ENCODE measurements around the gene GRM7. TPM values are rescaled to one million over a fixed set of nuclear protein-coding genes. Genes with fewer than 3 reads are reported as not detected.

Gene GRM7
- total RNA-seq, 4 donors from 2014 or later: 0.39 TPM; not detected in 3

DNA sequence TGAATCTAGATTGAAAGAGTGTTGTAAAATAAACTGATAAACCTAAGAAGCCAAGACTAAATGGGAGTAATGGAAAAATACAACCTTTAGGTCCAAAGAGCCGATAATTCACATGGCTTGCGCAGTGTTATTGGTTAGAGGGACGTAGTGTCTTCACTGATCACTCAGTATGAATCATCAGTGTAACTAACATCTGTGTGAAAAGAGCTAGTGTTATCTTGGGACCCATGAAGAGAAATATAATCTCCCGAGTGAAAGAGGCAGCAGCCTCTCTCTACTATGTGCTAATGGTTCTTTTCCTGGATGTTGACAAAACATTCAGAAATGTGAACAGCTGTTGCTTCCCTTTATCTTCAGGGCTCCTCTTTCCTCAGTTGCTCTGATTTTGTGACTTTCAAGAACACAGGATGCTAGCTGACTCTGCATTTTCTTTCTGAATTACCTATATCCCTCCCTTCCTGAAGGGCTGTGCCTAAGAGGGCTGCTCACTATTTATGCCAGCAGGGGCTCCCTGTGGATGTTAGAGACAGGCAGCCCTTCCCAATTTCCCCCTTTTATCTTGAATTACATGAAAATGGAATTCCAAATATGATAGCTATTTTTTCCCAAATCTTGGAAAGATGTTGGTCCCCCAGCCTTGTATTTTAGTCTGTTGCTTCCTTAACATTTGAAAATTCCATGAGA lies 128.8 kb downstream of the GRM7 start:
- H3K27ac ChIP-seq (replicated peaks in 1 of 4): no peak overlapping the region
- no peaks in the 10 kb centered on the region for H3K36me3 ChIP-seq
- H3K9me3 ChIP-seq: no peaks in the 10 kb centered on the region
- no peak for DNase-seq (ENCODE audit: extremely low spot score)
- H3K4me3 ChIP-seq: no peak overlapping the region
- H3K27me3 ChIP-seq: no peaks in the 10 kb centered on the region
- WGBS: 81% methylated on average over 4 of the region's 4 CpGs
- no peaks in the 10 kb centered on the region for H3K4me1 ChIP-seq
- intact Hi-C loops (cut with DNase I): no loop called here
- TF ChIP-seq POLR2AphosphoS5 (IDR thresholded peaks at IDR 0.05) (no peak), POLR2A (IDR thresholded peaks at IDR 0.05; ENCODE audit: low read depth) (no peak), EP300 (IDR thresholded peaks at IDR 0.05) (no peak)
- TF ChIP-seq, protein P1, sequence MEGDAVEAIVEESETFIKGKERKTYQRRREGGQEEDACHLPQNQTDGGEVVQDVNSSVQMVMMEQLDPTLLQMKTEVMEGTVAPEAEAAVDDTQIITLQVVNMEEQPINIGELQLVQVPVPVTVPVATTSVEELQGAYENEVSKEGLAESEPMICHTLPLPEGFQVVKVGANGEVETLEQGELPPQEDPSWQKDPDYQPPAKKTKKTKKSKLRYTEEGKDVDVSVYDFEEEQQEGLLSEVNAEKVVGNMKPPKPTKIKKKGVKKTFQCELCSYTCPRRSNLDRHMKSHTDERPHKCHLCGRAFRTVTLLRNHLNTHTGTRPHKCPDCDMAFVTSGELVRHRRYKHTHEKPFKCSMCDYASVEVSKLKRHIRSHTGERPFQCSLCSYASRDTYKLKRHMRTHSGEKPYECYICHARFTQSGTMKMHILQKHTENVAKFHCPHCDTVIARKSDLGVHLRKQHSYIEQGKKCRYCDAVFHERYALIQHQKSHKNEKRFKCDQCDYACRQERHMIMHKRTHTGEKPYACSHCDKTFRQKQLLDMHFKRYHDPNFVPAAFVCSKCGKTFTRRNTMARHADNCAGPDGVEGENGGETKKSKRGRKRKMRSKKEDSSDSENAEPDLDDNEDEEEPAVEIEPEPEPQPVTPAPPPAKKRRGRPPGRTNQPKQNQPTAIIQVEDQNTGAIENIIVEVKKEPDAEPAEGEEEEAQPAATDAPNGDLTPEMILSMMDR (IDR thresholded peaks at IDR 0.05): no peak

DNA sequence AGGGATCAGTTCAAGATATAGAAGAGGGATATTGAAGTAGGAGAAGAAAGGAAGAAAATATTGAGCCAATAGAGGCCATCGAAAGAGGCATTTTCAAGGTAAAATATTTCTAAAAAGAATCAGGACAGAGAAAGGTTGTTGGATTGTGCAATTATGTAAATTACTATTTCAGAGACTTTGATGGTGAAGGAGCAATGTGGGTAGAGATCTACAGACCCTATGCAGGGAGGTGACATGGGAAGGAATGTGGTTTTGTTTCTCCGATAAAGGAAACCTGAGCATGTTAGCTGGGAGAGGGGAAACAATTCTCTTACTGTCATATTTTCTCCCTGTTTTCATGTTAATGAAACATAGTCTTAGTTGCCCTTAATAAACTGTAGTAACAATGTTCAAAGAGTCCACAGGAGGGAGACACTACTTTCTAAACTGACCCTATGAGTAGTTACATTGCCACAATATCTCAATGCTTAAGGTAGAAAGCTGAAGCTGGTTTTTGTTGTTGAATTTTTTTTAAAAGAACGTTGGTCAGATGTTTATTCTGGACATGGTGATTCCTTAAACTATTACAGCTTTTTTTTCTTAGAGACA lies 133.3 kb downstream of the GRM7 start:
- Histone ChIP-seq H3K36me3 (no peaks in the 10 kb centered on the region), H3K4me1 (no peaks in the 10 kb centered on the region), H3K27me3 (no peaks in the 10 kb centered on the region), H3K27ac (replicated peaks in 1 of 4) (no peak overlapping the region), H3K9me3 (no peaks in the 10 kb centered on the region), H3K4me3 (no peak overlapping the region)
- intact Hi-C loops (cut with DNase I): no loop called here
- TF ChIP-seq EP300 (IDR thresholded peaks at IDR 0.05): no peak
- TF ChIP-seq, protein P1 (IDR thresholded peaks at IDR 0.05): peak in 1 of 3 experiments; percentile 30
- 68% methylated on average over 3 of the region's 3 CpGs for WGBS
- DNase-seq (ENCODE audit: extremely low spot score): no peak

DNA sequence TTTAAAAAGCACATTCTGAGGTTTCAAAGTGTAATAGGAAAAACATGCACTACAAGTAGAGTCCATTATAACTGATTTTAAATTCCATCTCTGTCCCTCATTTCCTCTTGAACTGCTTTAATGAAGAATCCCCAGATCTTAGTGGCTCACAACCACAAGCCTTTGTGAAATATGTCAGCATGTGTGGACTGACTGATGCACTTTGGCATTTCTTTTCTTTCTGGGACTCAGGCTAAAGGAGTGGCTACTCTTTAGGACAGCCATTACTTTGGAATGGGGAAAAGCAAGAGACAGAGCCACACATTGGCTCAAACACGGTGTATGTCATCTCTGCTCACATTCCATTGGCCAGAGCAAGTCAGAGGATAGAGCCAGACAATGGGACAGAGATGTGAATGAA lies 139.6 kb downstream of the GRM7 start:
- no peaks in the 10 kb centered on the region for H3K27me3 ChIP-seq
- intact Hi-C loops (cut with DNase I): no loop called here
- H3K9me3 ChIP-seq: no peaks in the 10 kb centered on the region
- H3K4me3 ChIP-seq: no peak overlapping the region
- H3K36me3 ChIP-seq: no peaks in the 10 kb centered on the region
- H3K27ac ChIP-seq (replicated peaks in 1 of 4): no peak overlapping the region
- DNase-seq (ENCODE audit: extremely low spot score): no peak
- no peaks in the 10 kb centered on the region for H3K4me1 ChIP-seq
- TF ChIP-seq, protein P1 (IDR thresholded peaks at IDR 0.05): no peak
- TF ChIP-seq POLR2AphosphoS5 (IDR thresholded peaks at IDR 0.05): no peak
- TF ChIP-seq POLR2A (IDR thresholded peaks at IDR 0.05; ENCODE audit: low read depth): no peak
- TF ChIP-seq EP300 (IDR thresholded peaks at IDR 0.05): no peak
- WGBS: 81% methylated on average over 1 of the region's 1 CpG

DNA sequence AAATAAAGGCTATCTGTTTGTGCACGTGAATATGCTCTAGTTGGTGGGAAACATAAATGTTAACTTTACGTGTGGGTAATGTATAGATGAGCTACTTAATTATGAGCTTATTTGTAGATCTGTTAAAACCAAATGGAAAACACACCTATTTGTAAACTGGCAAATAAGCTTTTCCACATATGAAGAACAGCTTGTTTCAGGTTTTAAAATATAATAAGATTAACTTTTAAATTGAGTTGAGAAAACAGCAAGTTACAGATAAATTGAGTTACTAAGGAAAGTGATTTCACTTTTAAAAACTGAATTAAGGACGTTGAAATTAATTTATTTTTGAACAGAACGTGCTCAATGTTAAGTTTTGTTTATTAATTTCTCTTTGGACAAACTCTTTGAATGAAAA lies 140.5 kb downstream of the GRM7 start:
- H3K36me3 ChIP-seq: no peaks in the 10 kb centered on the region
- no peak overlapping the region for H3K4me3 ChIP-seq
- H3K27me3 ChIP-seq: no peaks in the 10 kb centered on the region
- H3K4me1 ChIP-seq: no peaks in the 10 kb centered on the region
- 86% methylated on average over 4 of the region's 4 CpGs for WGBS
- H3K9me3 ChIP-seq: no peaks in the 10 kb centered on the region
- no peak for TF ChIP-seq POLR2AphosphoS5 (IDR thresholded peaks at IDR 0.05)
- TF ChIP-seq EP300 (IDR thresholded peaks at IDR 0.05): no peak
- no peak for TF ChIP-seq POLR2A (IDR thresholded peaks at IDR 0.05; ENCODE audit: low read depth)
- TF ChIP-seq, protein P1 (IDR thresholded peaks at IDR 0.05): no peak
- intact Hi-C loops (cut with DNase I): no loop called here
- no peak overlapping the region for H3K27ac ChIP-seq (replicated peaks in 1 of 4)
- no peak for DNase-seq (ENCODE audit: extremely low spot score)

All from esophagus muscularis mucosa (tissue), 4 donors.